HEK293 (cell line): Measurements from ENCODE around the gene D2HGDH.

Source experiments
- CTCF ChIA-PET: fragments of 350-600 bp; formaldehyde crosslinking; extraction: SDS; loops from one replicate; lab custom pipeline; 2021; ENCODE audit warnings: antibody characterized with exemption; lab: Yijun Ruan, JAX
- POLR2A ChIA-PET: fragments of 300-600 bp; formaldehyde crosslinking; extraction: SDS; loops from one replicate; lab custom pipeline; 2020; ENCODE audit warnings: antibody characterized with exemption, inconsistent platforms; lab: Yijun Ruan, JAX
- H3K27ac ChIP-seq: fragments of 200-500 bp; sonication (Bioruptor generic); 2 replicates; pipeline ENCODE4 v1.5.1; 2014; ENCODE audit warnings: low read depth, low read length, control low read depth, inconsistent platforms; ENCODE audit errors: extremely low read depth
- H3K36me3 ChIP-seq, 2 experiments: fragments of 200-500 bp in 1 of 2; sonication (Bioruptor generic) in 1 of 2; 1 replicate in 1 of 2; 2 replicates in 1 of 2; pipeline ENCODE4 v1.5.1; 2014 to 2017; ENCODE audit warnings: inconsistent platforms in 2 of 2, low read length in 2 of 2; ENCODE audit not compliant: control insufficient read depth in 2 of 2, insufficient read depth in 1 of 2
- H3K4me1 ChIP-seq: fragments of 200-500 bp; sonication (Bioruptor generic); 2 replicates; pipeline ENCODE4 v1.5.1; 2014; ENCODE audit warnings: mild to moderate bottlenecking, low read length, inconsistent platforms; ENCODE audit not compliant: control insufficient read depth, insufficient read depth
- H3K4me3 ChIP-seq: 2 replicates; pipeline ENCODE4 v1.5.1; 2011; ENCODE audit warnings: low read depth, mild to moderate bottlenecking, control low read depth, low read length, moderate library complexity
- H3K9me3 ChIP-seq: fragments of 200-500 bp; sonication (Bioruptor generic); 2 replicates; pipeline ENCODE4 v1.5.1; 2014; ENCODE audit warnings: low read depth, low read length, inconsistent platforms; ENCODE audit not compliant: control insufficient read depth, insufficient read depth
- KLF16 ChIP-seq: fragments of 450-650 bp; formaldehyde crosslinking; IDR thresholded peaks from 2 replicates; pipeline ENCODE4 v1.5.1; 2017; ENCODE audit warnings: missing biosample characterization, missing genetic modification characterization
- OVOL3 ChIP-seq: fragments of 450-650 bp; formaldehyde crosslinking; IDR thresholded peaks from 2 replicates; pipeline ENCODE4 v1.5.1; 2016; ENCODE audit warnings: missing biosample characterization, missing genetic modification characterization
- RBAK ChIP-seq: fragments of 450-650 bp; formaldehyde crosslinking; IDR thresholded peaks from 2 replicates; pipeline ENCODE4 v1.5.1; 2016; ENCODE audit warnings: missing biosample characterization, missing genetic modification characterization
- ZBTB7A ChIP-seq: fragments of 450-650 bp; formaldehyde crosslinking; IDR thresholded peaks from 2 replicates; pipeline ENCODE4 v1.5.1; 2016; ENCODE audit warnings: low read depth, missing biosample characterization, missing genetic modification characterization
- ZEB2 ChIP-seq: fragments of 450-650 bp; formaldehyde crosslinking; IDR thresholded peaks from 2 replicates; pipeline ENCODE4 v1.5.1; 2016; ENCODE audit warnings: missing biosample characterization, missing genetic modification characterization
- ZNF169 ChIP-seq: fragments of 450-650 bp; formaldehyde crosslinking; IDR thresholded peaks from 2 replicates; pipeline ENCODE4 v1.5.1; 2016; ENCODE audit warnings: missing biosample characterization, missing genetic modification characterization
- ZNF174 ChIP-seq: fragments of 450-650 bp; formaldehyde crosslinking; IDR thresholded peaks from 2 replicates; pipeline ENCODE4 v1.5.0; 2017; ENCODE audit warnings: missing biosample characterization, mild to moderate bottlenecking, missing genetic modification characterization
- ZNF223 ChIP-seq: fragments of 450-650 bp; formaldehyde crosslinking; IDR thresholded peaks from 2 replicates; pipeline ENCODE4 v1.5.1; 2016; ENCODE audit warnings: missing biosample characterization, missing genetic modification characterization
- ZNF335 ChIP-seq: fragments of 450-650 bp; formaldehyde crosslinking; conservative IDR thresholded peaks from 2 replicates; pipeline ENCODE4 v1.5.1; 2016; ENCODE audit warnings: missing biosample characterization, missing genetic modification characterization
- ZNF37A ChIP-seq: fragments of 450-650 bp; IDR thresholded peaks from 2 replicates; pipeline ENCODE4 v1.5.1; 2018; ENCODE audit warnings: missing biosample characterization, missing genetic modification characterization
- ZNF391 ChIP-seq: fragments of 450-650 bp; formaldehyde crosslinking; IDR thresholded peaks from 2 replicates; pipeline ENCODE4 v1.5.1; 2016; ENCODE audit warnings: low read depth, missing biosample characterization, missing genetic modification characterization, borderline replicate concordance
- ZNF404 ChIP-seq: fragments of 450-650 bp; formaldehyde crosslinking; IDR thresholded peaks from 2 replicates; pipeline ENCODE4 v1.5.1; 2017; ENCODE audit warnings: missing biosample characterization, missing genetic modification characterization
- ZNF423 ChIP-seq: fragments of 450-650 bp; formaldehyde crosslinking; IDR thresholded peaks from 2 replicates; pipeline ENCODE4 v1.5.1; 2016; ENCODE audit warnings: missing biosample characterization, missing genetic modification characterization
- ZNF510 ChIP-seq: fragments of 450-650 bp; formaldehyde crosslinking; IDR thresholded peaks from 2 replicates; pipeline ENCODE4 v1.5.1; 2018; ENCODE audit warnings: mild to moderate bottlenecking, missing genetic modification characterization, missing biosample characterization; ENCODE audit not compliant: insufficient replicate concordance
- ZNF513 ChIP-seq: fragments of 450-650 bp; IDR thresholded peaks from 2 replicates; pipeline ENCODE4 v1.5.1; 2018; ENCODE audit warnings: missing biosample characterization, missing genetic modification characterization
- ZNF544 ChIP-seq: fragments of 450-650 bp; formaldehyde crosslinking; IDR thresholded peaks from 2 replicates; pipeline ENCODE4 v1.5.0; 2017; ENCODE audit warnings: missing biosample characterization, missing genetic modification characterization
- ZNF555 ChIP-seq: fragments of 450-650 bp; formaldehyde crosslinking; conservative IDR thresholded peaks from 2 replicates; pipeline ENCODE4 v1.5.1; 2017; ENCODE audit warnings: missing biosample characterization, mild to moderate bottlenecking, missing genetic modification characterization, inconsistent platforms
- ZNF585B ChIP-seq: fragments of 450-650 bp; formaldehyde crosslinking; IDR thresholded peaks from 2 replicates; pipeline ENCODE4 v1.5.1; 2016; ENCODE audit warnings: missing biosample characterization, missing genetic modification characterization
- ZNF600 ChIP-seq: fragments of 450-650 bp; formaldehyde crosslinking; IDR thresholded peaks from 2 replicates; pipeline ENCODE4 v1.5.1; 2016; ENCODE audit warnings: missing biosample characterization, missing genetic modification characterization
- ZNF623 ChIP-seq: fragments of 450-650 bp; formaldehyde crosslinking; IDR thresholded peaks from 2 replicates; pipeline ENCODE4 v1.5.1; 2016; ENCODE audit warnings: missing biosample characterization, missing genetic modification characterization
- ZNF629 ChIP-seq: fragments of 450-650 bp; formaldehyde crosslinking; IDR thresholded peaks from 2 replicates; pipeline ENCODE4 v1.5.1; 2017; ENCODE audit warnings: missing biosample characterization, missing genetic modification characterization
- ZNF768 ChIP-seq: fragments of 450-650 bp; formaldehyde crosslinking; IDR thresholded peaks from 2 replicates; pipeline ENCODE4 v1.5.1; 2018; ENCODE audit warnings: missing biosample characterization, mild to moderate bottlenecking, missing genetic modification characterization
- ZSCAN18 ChIP-seq: fragments of 450-650 bp; formaldehyde crosslinking; IDR thresholded peaks from 2 replicates; pipeline ENCODE4 v1.5.1; 2016; ENCODE audit warnings: missing biosample characterization, missing genetic modification characterization

D2HGDH gene

DNA sequence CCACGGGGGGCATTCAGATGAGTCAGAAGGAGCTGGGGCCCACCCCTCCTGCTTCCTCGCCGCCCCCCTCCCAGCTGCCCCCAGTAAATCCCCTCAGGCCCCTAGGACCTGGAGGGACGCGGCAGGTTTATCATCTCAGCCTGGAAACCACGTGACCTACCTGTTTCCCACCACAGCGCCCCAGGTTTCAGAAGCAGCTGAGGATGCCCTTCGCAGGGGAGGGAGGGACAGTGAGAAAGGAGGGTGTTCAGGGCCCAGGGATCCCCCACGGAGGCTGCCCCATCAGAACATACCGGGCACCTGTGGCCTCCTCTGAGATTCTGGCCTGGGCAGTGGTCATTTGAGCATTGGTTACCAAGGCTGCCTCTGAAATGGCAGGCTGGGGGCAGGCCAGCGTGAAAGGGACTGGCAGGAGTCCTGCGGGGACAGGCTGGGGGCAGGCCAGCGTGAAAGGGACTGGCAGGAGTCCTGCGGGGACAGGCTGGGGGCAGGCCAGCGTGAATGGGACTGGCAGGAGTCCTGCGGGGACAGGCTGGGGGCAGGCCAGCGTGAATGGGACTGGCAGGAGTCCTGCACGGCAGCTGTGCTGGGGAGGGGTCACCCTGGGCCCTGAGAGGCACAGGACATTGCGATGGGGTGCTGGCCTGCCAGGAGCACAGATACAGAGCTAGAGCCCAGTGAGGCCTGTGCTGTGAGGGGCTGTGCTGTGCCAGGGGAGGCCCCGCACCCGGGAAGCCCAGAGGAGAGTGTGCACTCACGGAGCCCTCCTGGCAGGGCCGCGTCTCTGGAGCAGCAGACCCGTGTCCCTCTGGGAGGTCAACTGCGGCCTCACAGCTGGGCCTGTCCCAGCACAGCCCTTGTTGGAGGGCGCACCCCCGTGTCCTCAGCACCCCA, 76.1 kb downstream of the D2HGDH start:
- Histone ChIP-seq H3K27ac (no peak overlapping the region), H3K36me3 (no peaks in the 10 kb centered on the region), H3K9me3 (no peaks in the 10 kb centered on the region), H3K4me3 (no peak overlapping the region), H3K4me1 (no peaks in the 10 kb centered on the region)
- ChIA-PET CTCF (interaction anchor here (0.6 to 0.9 kb wide), 2 partner anchors 15 to 68 kb away, joined by 3 read pairs; no protein-coding TSS in a partner anchor), POLR2A (no interaction called here)
- TF ChIP-seq ZNF768 (tag by site-specific recombination) (no peak), ZNF423 (tag by site-specific recombination) (no peak), RBAK (no peak), ZNF510 (no peak), KLF16 (tag by site-specific recombination) (no peak), ZNF585B (no peak), ZEB2 (tag by site-specific recombination) (no peak), ZNF391 (no peak), ZNF623 (no peak), ZSCAN18 (no peak), ZNF174 (no peak), ZNF335 (no peak), ZNF169 (tag by site-specific recombination) (no peak), OVOL3 (tag by site-specific recombination) (no peak), ZNF404 (no peak)

DNA sequence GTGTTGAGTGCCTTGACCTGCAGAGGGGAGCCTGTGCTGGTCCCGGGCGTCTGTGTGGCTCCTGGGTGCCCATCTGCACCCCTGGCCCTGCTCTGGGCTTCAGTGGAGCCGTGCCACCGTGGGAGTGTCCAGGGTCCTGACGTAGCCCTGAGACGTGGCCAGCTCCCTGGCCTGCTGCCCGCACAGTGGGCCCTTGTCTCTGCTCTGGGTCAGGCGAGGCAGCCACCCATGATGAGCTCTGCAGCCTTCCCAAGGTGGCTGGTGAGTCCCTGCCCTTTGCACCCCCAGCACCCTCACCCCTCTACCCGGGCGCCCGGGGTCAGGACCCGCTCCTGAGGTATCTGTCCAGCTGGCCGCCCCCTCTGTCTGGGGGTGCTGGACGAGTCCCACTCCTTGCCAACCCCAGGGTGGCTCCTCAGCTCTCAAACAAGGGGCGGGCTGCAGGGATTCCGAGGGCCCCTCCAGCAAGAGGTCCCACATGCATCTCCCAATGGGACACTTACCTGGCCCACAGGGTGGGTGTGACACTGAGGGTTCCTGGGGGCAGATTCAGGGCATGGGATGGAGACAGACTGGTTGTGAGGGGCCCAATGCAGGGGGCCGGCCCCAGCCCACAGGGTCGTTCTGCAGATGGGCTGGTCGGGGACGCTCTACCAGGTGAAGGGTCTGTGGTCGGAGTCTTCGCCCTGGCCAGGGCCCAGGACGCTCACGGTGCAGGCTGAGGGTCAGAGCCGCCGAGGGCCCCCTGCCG, 76.9 kb downstream of the D2HGDH start:
- CTCF ChIA-PET = no interaction called here

More for the DNA sequence above, 76.9 kb downstream of the D2HGDH start:
- Histone ChIP-seq H3K36me3 (no peaks in the 10 kb centered on the region), H3K4me1 (no peaks in the 10 kb centered on the region), H3K27ac (no peak overlapping the region), H3K4me3 (no peak overlapping the region), H3K9me3 (no peaks in the 10 kb centered on the region)
- TF ChIP-seq ZNF555 = no peak
- TF ChIP-seq ZNF600 (tag by site-specific recombination) = no peak
- no peak for TF ChIP-seq ZNF513 (tag by site-specific recombination)
- TF ChIP-seq ZNF629 (tag by site-specific recombination) = no peak
- TF ChIP-seq ZNF223 (tag by site-specific recombination) = no peak
- TF ChIP-seq ZBTB7A = no peak
- no peak for TF ChIP-seq ZNF37A
- no peak for TF ChIP-seq ZNF544
- POLR2A ChIA-PET = no interaction called here
